HFF-Myc (cell line): ENCODE measurements around the gene BABAM2.

Source experiments
- DNase-seq: peaks from one replicate; pipeline ENCODE4 v3.0.0-alpha.2; 2011; ENCODE audit warnings: low read depth; ENCODE audit errors: extremely low read depth
- H3K4me3 ChIP-seq: replicated peaks from 2 replicates; pipeline ENCODE4 v1.5.1; 2011; ENCODE audit warnings: low read depth, mild to moderate bottlenecking, control low read depth, low read length
- TF ChIP-seq, protein P1 (sequence below): IDR thresholded peaks from 2 replicates; pipeline ENCODE4 v1.5.1; 2012; ENCODE audit warnings: mild to moderate bottlenecking, low read depth, low read length, control low read depth; ENCODE audit errors: missing control alignments

Gene BABAM2

DNA sequence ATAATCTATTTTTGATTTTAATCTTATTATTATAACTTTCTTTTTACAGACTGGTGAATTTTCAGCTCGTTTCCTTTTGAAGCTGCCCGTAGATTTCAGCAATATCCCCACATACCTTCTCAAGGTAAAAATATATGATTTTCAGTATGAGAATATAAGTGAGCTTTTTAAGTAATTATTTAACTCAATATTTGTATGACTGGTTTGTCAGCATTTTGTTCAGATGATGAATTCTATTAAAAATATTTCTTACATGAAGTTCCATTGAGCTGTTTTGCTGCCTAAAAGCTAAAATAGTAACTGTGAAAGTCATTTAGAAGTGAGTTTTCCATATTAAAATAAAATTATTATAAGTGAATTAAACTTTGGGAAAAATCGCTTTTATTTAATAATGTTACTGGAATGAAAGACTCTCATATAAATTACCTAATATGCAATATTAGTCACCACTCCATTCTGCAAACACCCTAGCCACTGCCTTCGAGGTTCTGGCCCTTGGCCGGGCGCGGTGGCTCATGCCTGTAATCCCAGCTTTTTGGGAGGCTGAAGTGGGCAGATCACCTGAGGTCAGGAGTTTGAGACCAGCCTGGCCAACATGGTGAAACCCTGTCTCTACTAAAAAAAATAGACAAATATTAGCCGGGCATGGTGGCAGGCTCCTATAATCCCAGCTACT, 155.3 kb downstream of the BABAM2 start:
- no peak for DNase-seq
- H3K4me3 ChIP-seq: no peak overlapping the region
- TF ChIP-seq, protein P1, sequence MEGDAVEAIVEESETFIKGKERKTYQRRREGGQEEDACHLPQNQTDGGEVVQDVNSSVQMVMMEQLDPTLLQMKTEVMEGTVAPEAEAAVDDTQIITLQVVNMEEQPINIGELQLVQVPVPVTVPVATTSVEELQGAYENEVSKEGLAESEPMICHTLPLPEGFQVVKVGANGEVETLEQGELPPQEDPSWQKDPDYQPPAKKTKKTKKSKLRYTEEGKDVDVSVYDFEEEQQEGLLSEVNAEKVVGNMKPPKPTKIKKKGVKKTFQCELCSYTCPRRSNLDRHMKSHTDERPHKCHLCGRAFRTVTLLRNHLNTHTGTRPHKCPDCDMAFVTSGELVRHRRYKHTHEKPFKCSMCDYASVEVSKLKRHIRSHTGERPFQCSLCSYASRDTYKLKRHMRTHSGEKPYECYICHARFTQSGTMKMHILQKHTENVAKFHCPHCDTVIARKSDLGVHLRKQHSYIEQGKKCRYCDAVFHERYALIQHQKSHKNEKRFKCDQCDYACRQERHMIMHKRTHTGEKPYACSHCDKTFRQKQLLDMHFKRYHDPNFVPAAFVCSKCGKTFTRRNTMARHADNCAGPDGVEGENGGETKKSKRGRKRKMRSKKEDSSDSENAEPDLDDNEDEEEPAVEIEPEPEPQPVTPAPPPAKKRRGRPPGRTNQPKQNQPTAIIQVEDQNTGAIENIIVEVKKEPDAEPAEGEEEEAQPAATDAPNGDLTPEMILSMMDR: no peak

DNA sequence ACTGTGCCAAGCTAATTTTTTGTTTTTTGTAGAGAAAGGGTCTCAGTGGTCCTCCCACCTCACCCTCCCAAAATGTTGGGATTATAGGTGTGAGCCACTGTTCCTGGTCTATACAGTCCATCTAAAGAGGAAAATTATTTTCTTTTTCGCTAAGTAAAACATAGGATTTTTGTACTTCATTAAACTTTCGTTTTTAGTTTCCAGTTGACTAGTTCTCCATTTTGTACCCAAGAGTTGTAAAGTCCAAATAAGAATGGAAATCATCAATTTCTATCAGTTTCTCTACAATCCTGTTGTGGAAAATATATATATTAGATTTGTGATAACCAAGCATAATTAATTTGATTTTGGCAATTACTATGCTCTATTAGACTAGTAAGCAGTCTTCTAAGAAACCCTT, 156.4 kb downstream of the BABAM2 start:
- TF ChIP-seq, protein P1: no peak
- no peak for DNase-seq
- H3K4me3 ChIP-seq: no peak overlapping the region

DNA sequence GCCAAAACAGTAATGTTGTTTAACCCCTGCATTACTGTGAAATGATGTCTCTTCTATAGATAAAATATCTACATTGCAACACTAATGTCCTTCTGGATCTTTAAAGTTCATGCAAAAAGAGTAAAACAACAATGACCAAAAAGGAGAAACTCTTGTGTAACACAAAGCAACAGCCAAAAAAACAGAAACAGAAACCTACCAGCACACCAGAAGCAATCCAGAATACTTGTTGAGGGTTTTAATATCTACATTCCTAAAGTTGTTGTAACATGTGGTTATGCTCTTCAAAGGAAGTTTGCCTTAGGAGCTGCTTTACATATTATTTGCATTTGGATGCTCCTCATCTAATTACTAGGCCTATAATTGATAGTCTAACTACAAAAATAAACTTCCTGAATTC, 157.2 kb downstream of the BABAM2 start:
- TF ChIP-seq, protein P1: no peak
- H3K4me3 ChIP-seq: no peak overlapping the region
- peak; percentile 26 for DNase-seq

DNA sequence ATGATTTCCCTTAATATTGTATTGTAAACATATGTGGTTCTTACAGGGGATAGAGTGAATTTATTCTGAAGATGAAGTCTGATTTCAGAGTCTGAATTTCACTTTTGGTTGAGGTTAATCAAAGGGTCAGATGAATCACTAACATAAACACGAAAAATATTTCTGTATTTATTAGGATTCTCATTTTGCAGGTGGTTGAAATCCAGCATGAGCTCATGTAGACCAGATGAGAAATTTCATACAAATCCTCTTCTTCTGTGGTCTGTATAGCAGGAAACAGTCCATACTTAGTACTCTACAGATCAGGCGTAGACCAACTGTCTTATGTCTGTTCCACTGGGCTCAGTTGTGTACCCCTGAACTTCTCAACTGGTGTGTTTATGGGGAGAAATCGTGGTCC, 157.8 kb downstream of the BABAM2 start:
- TF ChIP-seq, protein P1: no peak
- H3K4me3 ChIP-seq: no peak overlapping the region
- peak; percentile 17 for DNase-seq

DNA sequence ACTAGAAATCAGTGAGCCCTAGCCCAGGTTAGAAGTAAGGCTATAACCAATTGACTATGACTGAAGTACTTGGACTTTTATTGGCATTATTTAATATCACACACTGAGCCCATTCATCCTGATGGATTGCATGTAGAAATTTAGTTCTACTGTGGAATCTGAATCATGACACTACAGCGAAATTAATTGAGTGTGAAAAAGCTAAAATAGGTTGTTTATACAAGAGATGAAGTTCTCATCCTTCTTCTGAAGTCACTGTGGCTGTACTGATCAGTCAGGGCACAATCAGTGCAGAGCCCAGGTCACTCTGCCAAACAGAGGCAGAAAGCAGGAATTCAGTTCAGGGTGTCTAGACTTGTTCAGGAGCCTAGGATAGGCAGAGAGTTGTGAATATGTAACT, 158.9 kb downstream of the BABAM2 start:
- TF ChIP-seq, protein P1: no peak
- DNase-seq: no peak
- H3K4me3 ChIP-seq: no peak overlapping the region

DNA sequence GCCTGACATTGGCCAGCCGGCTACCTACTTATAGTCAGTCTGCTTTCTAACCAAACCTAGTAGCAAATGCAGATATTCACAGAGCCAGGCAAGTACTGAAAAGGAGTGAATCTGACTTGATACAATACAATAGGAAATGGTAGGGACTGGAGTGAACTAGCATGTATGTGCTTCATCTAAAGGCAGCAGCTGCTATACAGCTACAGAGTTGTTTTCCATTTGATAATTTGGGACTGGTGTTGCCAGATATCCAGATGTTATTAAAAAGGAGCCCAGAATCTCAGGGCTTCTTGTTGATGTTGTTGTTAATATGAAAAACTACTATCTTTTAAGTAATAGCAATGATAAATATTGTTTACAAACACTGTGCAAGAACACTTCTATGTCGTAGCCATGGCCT, 159.4 kb downstream of the BABAM2 start:
- H3K4me3 ChIP-seq: no peak overlapping the region
- TF ChIP-seq, protein P1: no peak
- no peak for DNase-seq

DNA sequence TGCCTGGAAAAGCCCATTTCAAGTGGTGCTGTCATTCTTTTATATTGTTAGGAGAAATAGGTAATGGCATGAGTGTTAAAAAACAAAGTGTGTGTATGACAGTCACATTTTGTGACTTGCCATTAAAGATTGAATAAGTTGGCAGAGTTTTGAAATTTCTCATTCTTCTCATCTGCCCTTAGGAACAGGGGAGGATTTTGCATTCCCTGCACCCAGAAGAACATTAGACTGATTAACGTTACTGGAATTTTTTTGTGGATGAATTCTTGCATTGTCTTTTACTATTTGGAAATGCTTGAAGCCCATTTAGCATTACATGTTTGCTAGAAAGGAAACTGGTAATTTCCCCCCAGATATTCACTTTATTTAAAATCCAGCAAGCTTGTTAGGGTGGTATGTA, 162.2 kb downstream of the BABAM2 start:
- TF ChIP-seq, protein P1: no peak
- DNase-seq: no peak

More for the DNA sequence above, 162.2 kb downstream of the BABAM2 start:
- H3K4me3 ChIP-seq: no peak overlapping the region
